Ectodermal cell (in vitro differentiated cells): ENCODE results near the gene VAT1L.

ENCODE experiments used
- H3K27ac ChIP-seq: 2 replicates; pipeline ENCODE4 v1.7.0; 2013; ENCODE audit warnings: mild to moderate bottlenecking, low read depth, low read length; ENCODE audit not compliant: insufficient read depth, poor library complexity, severe bottlenecking
- H3K27me3 ChIP-seq: 2 replicates; pipeline ENCODE4 v1.7.0; 2013; ENCODE audit warnings: mild to moderate bottlenecking, low read length; ENCODE audit not compliant: insufficient read depth, control insufficient read depth, poor library complexity, severe bottlenecking
- H3K36me3 ChIP-seq: one replicate; pipeline ENCODE4 v1.7.0; 2013; ENCODE audit warnings: low read length; ENCODE audit not compliant: control insufficient read depth, insufficient read depth
- H3K4me1 ChIP-seq: one replicate; pipeline ENCODE4 v1.7.0; 2013; ENCODE audit warnings: low read length; ENCODE audit not compliant: control insufficient read depth, insufficient read depth
- H3K4me3 ChIP-seq: 2 replicates; pipeline ENCODE4 v1.7.0; 2013; ENCODE audit warnings: low read depth, low read length, control low read depth; ENCODE audit not compliant: insufficient read depth
- H3K9me3 ChIP-seq: 2 replicates; pipeline ENCODE4 v1.7.0; 2013; ENCODE audit warnings: mild to moderate bottlenecking, low read length, moderate library complexity; ENCODE audit not compliant: control insufficient read depth
- WGBS, 2 experiments: methylation state at CpG; one replicate each; pipeline ENCODE4 v1.1.7; 2013; ENCODE audit warnings: missing lambda C conversion rate in 2 of 2; 5-methylcytosine and 5-hydroxymethylcytosine counted together

VAT1L gene

GRCh38 chr16:77899416-77899815 is 111.1 kb downstream of the VAT1L start:
- 94 to 98% methylated on average over 3 of the region's 3 CpGs for WGBS, 2 experiments
- H3K9me3 ChIP-seq, result no peaks in the 10 kb centered on the region
- H3K36me3 ChIP-seq, result peaks cover 2% of the 10 kb centered on the region
- H3K4me1 ChIP-seq, result peaks cover 9% of the 10 kb centered on the region
- H3K27me3 ChIP-seq, result no peaks in the 10 kb centered on the region
- no peak overlapping the region for H3K27ac ChIP-seq
- no peak overlapping the region for H3K4me3 ChIP-seq

GRCh38 chr16:77905374-77905920 is 117.1 kb downstream of the VAT1L start:
- H3K36me3 ChIP-seq, result peaks cover 2% of the 10 kb centered on the region
- H3K27ac ChIP-seq, result no peak overlapping the region
- H3K27me3 ChIP-seq, result no peaks in the 10 kb centered on the region
- WGBS, 2 experiments, result 94% methylated on average over 7 of the region's 7 CpGs
- no peak overlapping the region for H3K4me3 ChIP-seq
- H3K9me3 ChIP-seq, result no peaks in the 10 kb centered on the region
- H3K4me1 ChIP-seq, result no peaks in the 10 kb centered on the region

- H3K36me3 ChIP-seq, result no peaks in the 10 kb centered on the region
- no peaks in the 10 kb centered on the region for H3K9me3 ChIP-seq
- H3K4me1 ChIP-seq, result no peaks in the 10 kb centered on the region
- H3K27me3 ChIP-seq, result no peaks in the 10 kb centered on the region
- no peak overlapping the region for H3K27ac ChIP-seq
- no peak overlapping the region for H3K4me3 ChIP-seq
- WGBS, 2 experiments, result 86 to 91% methylated on average over 3 of the region's 3 CpGs
Measured at GRCh38 chr16:77910021-77910420, 121.7 kb downstream of the VAT1L start.

GRCh38 chr16:77912617-77913016 is 124.3 kb downstream of the VAT1L start:
- Histone ChIP-seq H3K9me3 (no peaks in the 10 kb centered on the region), H3K27me3 (no peaks in the 10 kb centered on the region)
- 86 to 94% methylated on average over 4 of the region's 4 CpGs for WGBS, 2 experiments

GRCh38 chr16:77913738-77914253 is 125.4 kb downstream of the VAT1L start:
- WGBS, 2 experiments, result 80 to 83% methylated on average over 2 of the region's 2 CpGs

More at GRCh38 chr16:77912617-77913016, 124.3 kb downstream of the VAT1L start:
- H3K27ac ChIP-seq, result no peak overlapping the region
- H3K4me3 ChIP-seq, result no peak overlapping the region
- H3K4me1 ChIP-seq, result no peaks in the 10 kb centered on the region
- no peaks in the 10 kb centered on the region for H3K36me3 ChIP-seq

GRCh38 chr16:77916111-77916510 is 127.7 kb downstream of the VAT1L start:
- Histone ChIP-seq H3K36me3 (no peaks in the 10 kb centered on the region), H3K27me3 (no peaks in the 10 kb centered on the region), H3K4me1 (peaks cover 7% of the 10 kb centered on the region), H3K9me3 (no peaks in the 10 kb centered on the region), H3K27ac (no peak overlapping the region), H3K4me3 (no peak overlapping the region)
- 92 to 95% methylated on average over 8 to 9 of the region's 9 CpGs for WGBS, 2 experiments

More at GRCh38 chr16:77913738-77914253, 125.4 kb downstream of the VAT1L start:
- Histone ChIP-seq H3K4me1 (peaks cover 2% of the 10 kb centered on the region), H3K4me3 (no peak overlapping the region), H3K27me3 (no peaks in the 10 kb centered on the region), H3K27ac (no peak overlapping the region), H3K9me3 (no peaks in the 10 kb centered on the region), H3K36me3 (no peaks in the 10 kb centered on the region)

GRCh38 chr16:77917971-77918370 is 129.6 kb downstream of the VAT1L start:
- WGBS, 2 experiments, result 87 to 96% methylated on average over 2 to 3 of the region's 3 CpGs
- peaks cover 8% of the 10 kb centered on the region for H3K4me1 ChIP-seq
- no peaks in the 10 kb centered on the region for H3K36me3 ChIP-seq
- H3K9me3 ChIP-seq, result no peaks in the 10 kb centered on the region
- H3K27me3 ChIP-seq, result no peaks in the 10 kb centered on the region
- H3K4me3 ChIP-seq, result no peak overlapping the region
- no peak overlapping the region for H3K27ac ChIP-seq

- Histone ChIP-seq H3K27ac (no peak overlapping the region), H3K36me3 (no peaks in the 10 kb centered on the region), H3K4me3 (no peak overlapping the region), H3K4me1 (peaks cover 16% of the 10 kb centered on the region), H3K9me3 (no peaks in the 10 kb centered on the region), H3K27me3 (no peaks in the 10 kb centered on the region)
- 85 to 91% methylated on average over 8 of the region's 8 CpGs for WGBS, 2 experiments
Measured at GRCh38 chr16:77918809-77919707, 130.7 kb downstream of the VAT1L start.

- Histone ChIP-seq H3K36me3 (no peaks in the 10 kb centered on the region), H3K4me1 (peaks cover 16% of the 10 kb centered on the region), H3K4me3 (no peak overlapping the region), H3K27ac (no peak overlapping the region), H3K9me3 (no peaks in the 10 kb centered on the region), H3K27me3 (no peaks in the 10 kb centered on the region)
- 93% methylated on average over 8 of the region's 8 CpGs for WGBS, 2 experiments
Measured at GRCh38 chr16:77919761-77920415, 131.5 kb downstream of the VAT1L start.

GRCh38 chr16:77920984-77921383 is 132.6 kb downstream of the VAT1L start:
- Histone ChIP-seq H3K9me3 (no peaks in the 10 kb centered on the region), H3K27me3 (no peaks in the 10 kb centered on the region), H3K4me3 (no peak overlapping the region), H3K27ac (no peak overlapping the region), H3K36me3 (no peaks in the 10 kb centered on the region), H3K4me1 (peaks cover 16% of the 10 kb centered on the region)
- WGBS, 2 experiments, result 95 to 96% methylated on average over 4 of the region's 4 CpGs
